ENCODE data around the gene FAM136A. TPM values are rescaled to one million over a fixed set of nuclear protein-coding genes. Genes with fewer than 3 reads are reported as not detected.

FAM136A gene
- 23.3 TPM for total RNA-seq
- long read RNA-seq, transcript FAM136A-201 (3 exons, 1,810 nt): major isoform, 74 of 76 reads
- long read RNA-seq, partial matches to known transcripts: 0 of 76 reads
- long read RNA-seq, other reads (novel, unspliced or antisense): 1 of 76 reads

DNA sequence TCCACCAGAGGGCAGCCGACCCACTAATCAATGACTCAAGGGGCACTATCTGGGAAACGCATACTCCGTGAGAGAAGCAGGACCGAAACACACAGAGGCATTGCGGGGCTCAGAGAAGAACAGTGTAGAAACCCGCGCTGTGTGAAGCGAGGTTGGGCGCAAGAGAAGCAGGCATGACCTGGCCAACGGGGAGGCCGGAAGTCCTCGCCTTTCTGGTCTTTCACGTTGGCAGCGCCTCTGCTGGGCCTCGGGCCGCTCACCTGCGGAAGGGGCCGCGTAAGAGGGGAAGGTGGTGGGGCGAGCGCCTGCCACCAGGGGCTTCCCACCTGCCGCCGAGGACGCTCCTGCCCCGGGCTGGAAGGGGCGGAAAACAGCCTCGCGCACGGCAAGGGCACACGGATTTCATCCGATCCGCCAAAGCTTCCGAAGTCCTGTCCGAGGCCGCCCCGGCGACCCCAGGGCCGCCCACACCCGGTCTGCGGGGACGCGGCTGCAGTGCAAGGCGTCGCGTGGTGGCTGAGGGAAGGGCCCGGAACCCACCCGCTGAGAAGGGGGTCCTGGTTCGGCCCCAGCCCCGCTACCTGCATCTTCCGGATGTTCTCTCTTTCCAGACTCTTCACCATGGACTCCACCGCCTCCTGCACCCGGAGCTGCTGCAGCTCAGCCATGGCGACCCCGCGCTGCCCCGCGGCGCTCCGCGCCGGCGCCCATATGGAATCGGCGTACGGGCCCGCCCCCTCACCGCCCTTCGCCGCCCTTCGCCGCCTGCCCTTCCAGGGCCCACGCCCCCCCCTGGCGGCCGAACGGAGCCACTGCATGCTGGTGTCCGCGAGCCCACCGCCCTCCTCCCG, at the start of gene FAM136A:
Gene FAM136A, minus strand, starts transcription at position 724 of the 851 bp plus-strand sequence. Its CDS starts 56 bp downstream, at position 668.
- DNase-seq (peak; percentile 93), ATAC-seq (ENCODE audit: poor library complexity) (peak; percentile 98)
- intact Hi-C loops (cut with DNase I): no loop called here

DNA sequence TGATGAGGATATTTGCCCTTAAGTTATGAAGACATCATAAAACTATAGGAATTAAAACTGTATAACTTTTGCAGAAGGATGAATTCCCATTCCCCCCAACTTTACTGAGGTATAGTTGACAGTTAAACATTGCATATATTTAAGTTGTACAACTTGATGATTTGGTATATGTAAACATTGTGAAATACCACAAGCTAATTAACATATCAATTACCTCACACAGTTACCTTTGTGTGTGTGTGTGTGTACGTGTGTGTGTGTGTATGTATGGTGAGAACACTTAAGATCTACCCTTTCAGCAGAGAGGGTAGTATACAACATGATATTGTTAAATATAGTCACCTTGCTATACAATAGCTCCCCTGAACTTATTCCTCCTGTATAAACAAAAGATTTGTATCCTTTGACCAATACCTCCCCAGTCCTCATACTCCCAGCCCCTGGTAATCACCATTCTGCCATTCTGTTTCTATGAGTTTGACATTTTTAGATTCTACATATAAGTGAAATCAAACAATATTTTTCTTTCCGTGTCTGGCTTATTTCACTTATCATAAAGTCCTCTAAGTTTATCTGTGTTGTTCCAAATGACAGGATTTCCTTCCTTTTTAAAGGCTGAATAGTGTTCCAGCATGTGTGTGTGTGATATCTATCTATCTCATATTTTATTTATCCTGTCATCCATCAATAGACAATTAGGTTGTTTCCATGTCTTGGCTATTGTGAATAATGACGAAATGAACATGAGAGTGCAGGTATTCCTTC, 48.2 kb upstream of the FAM136A start:
- ATAC-seq (ENCODE audit: poor library complexity): no peak
- no peak for DNase-seq
- intact Hi-C loops (cut with DNase I): loop anchor here (10.0 kb wide), 1 partner anchor 295 kb away; no protein-coding TSS in a partner anchor

DNA sequence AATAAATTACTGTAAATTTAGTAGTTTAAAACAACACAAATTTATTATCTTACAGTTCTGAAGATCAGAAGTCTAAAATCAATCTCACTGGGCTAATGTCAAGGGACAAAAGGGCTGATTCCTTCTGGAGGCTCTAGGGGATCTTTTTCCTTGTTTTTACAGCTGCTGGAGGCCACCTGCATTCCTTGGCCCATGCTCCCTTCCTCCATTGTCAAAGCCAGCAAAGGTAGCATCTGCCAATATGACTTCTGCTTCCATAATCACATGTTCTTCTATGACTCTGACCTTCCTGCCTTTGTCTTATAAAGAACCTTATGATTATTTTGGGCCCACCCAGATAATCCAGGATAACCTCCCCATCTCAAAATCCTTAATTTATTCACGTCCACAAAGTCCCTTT, 46.0 kb upstream of the FAM136A start:
- no peak for ATAC-seq (ENCODE audit: poor library complexity)
- no peak for DNase-seq
- intact Hi-C loops (cut with DNase I): loop anchor here (10.0 kb wide), 1 partner anchor 297 kb away; no protein-coding TSS in a partner anchor

DNA sequence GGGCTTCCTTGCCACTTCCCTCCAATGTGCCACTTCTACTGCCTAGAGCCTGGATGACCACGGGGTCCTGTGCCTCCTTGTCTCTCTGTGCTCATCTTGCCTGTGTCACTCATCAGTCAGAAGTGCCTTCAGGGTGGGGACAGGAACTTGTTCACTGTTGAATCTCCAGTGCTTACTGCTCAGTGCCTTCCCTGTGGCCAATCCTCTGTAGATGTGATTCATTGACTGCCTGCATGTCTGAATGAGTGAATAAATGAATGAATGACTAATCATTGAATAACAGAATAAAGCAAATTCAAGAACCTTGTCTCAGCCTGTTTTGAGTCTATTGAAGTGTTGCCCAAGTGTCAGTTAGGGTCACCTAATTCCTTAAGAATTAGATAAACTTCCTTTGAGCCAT, 42.3 kb upstream of the FAM136A start:
- intact Hi-C loops (cut with DNase I): loop anchor here (10.0 kb wide), 1 partner anchor 301 kb away; no protein-coding TSS in a partner anchor
- no peak for ATAC-seq (ENCODE audit: poor library complexity)

DNA sequence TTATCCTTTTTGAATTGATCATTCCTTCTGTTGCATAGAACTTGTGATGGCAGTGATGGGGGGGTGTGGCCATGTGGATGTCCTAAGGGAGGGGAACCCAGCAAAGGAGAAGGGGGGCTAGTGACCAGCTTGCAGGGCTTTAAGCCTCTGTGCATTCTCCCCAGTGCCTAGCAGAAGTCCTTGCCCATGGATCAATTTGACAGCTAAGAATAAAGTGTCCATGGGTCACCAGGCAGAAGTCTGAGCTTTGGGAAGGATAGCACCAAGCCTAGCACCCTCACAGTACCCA, 39.6 kb upstream of the FAM136A start:
- intact Hi-C loops (cut with DNase I): loop anchor here (2.0 to 10.0 kb wide), 2 partner anchors 275 to 303 kb away; no protein-coding TSS in a partner anchor
- ATAC-seq (ENCODE audit: poor library complexity) (no peak), DNase-seq (no peak)

More for the DNA sequence above, 42.3 kb upstream of the FAM136A start:
- no peak for DNase-seq

DNA sequence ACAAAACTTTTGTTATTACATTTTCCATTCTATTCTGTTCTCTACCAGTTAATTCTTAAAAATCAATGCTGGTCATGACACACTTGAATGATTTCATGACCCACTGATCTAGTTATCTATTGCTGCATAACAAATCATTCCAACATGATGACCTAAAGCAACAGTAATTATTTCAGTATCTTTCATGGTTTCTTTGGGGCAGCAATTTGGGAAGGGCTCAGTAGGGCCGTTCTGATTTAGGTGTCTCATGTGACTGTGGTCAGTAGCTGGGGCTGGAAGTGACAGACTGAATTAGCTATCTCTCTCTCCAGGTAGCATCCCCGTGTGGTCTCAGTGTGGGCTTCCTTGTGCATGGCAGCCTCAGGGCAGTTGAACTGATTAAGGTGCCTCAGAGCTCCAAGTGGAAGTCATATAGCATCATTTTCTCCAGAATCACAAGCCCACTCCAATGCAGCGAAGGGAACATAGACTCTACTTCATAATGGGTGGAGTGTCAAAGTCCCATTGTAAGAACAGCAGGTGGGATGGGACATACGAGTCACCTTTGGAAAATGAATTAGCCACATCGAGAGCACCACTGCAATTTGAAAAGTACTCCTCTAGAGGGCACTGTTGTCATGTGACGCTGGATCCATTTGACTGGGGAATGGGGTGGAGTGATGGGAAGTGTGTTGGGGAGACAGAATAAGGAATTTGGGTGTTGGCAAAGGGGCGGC, 39.1 kb upstream of the FAM136A start:
- no peak for DNase-seq
- ATAC-seq (ENCODE audit: poor library complexity): peak; percentile 60
- intact Hi-C loops (cut with DNase I): loop anchor here (2.0 to 10.0 kb wide), 2 partner anchors 276 to 304 kb away; no protein-coding TSS in a partner anchor

DNA sequence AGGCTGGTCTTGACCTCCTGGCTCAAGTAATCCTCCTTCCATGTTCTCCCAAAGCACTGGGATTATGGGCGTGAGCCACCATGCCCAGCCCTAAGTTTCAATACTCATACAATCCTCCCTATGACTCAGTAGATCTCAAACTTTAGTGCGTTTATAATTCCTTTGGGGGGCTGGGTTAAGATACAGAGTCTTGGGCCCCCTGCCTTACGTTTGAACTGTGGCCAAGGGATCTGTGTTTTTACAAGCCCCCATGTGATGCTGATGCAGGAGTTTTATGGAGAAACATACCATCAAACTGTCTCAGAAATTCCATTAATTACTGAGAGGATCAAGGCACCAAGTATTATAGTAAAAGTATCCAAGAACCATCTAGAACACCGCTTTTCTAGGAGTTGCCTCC, 38.2 kb upstream of the FAM136A start:
- no peak for DNase-seq
- ATAC-seq (ENCODE audit: poor library complexity): no peak
- intact Hi-C loops (cut with DNase I): loop anchor here (2.0 to 10.0 kb wide), 2 partner anchors 277 to 305 kb away; no protein-coding TSS in a partner anchor

DNA sequence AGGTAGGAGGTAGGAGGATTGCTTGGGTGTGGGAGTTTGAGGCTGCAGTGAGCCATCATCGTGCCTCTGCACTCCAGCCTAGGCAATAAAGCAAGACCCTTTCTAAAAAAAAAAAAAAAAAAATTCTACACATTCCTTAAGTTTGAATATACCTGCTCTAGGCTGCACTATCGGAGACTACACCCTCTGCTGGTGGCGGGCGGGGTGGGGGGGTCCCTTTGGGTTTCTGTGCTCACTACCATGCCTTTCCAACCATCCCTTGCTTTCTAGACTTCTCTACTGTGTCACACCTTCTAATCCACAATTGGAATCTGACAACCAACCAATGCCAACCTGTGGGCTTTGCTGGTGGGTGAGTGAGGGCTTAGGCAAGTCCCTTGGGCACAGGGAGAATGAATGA, 34.7 kb upstream of the FAM136A start:
- intact Hi-C loops (cut with DNase I): no loop called here
- DNase-seq (no peak), ATAC-seq (ENCODE audit: poor library complexity) (no peak)

DNA sequence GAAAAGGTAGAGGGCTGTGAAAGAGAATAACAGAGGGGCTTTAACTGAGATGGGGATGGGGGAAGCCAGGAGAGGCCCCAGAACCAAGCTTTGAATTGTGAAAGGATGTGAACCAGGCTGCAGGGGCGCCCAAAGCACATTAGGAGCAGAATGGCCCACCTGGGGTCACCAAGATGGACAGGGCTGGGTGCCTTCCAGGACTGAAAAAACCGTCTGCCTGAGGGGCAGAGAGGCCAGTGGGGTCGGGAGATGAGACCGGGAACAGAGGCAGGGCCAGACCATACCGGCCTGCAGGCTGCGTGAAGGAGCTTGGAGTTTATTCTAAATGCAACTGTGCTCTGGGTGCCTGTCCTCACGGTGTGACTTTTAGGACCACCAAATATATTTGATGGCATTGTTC, 29.1 kb upstream of the FAM136A start:
- DNase-seq (no peak), ATAC-seq (ENCODE audit: poor library complexity) (no peak)
- intact Hi-C loops (cut with DNase I): no loop called here

DNA sequence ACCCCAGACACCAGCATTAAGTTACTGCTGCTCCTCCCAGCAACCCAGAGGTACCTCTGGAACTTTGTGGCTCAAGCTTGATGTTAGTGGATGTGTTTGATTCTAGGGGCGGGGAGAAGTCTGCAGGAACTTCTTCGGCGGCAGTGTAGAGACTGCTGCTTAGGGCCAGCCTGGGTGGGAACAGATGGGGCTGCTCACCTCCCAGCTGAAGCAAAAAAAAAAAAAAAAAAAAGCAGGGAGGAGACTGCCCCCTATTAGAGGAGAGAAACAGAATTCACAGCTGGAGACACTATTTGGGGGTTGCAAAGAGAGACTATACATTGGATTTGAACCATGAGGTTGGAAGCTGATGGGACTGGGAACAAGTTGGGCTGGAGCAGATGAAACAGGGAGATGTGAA, 28.6 kb upstream of the FAM136A start:
- intact Hi-C loops (cut with DNase I): no loop called here
- DNase-seq (no peak), ATAC-seq (ENCODE audit: poor library complexity) (no peak)

DNA sequence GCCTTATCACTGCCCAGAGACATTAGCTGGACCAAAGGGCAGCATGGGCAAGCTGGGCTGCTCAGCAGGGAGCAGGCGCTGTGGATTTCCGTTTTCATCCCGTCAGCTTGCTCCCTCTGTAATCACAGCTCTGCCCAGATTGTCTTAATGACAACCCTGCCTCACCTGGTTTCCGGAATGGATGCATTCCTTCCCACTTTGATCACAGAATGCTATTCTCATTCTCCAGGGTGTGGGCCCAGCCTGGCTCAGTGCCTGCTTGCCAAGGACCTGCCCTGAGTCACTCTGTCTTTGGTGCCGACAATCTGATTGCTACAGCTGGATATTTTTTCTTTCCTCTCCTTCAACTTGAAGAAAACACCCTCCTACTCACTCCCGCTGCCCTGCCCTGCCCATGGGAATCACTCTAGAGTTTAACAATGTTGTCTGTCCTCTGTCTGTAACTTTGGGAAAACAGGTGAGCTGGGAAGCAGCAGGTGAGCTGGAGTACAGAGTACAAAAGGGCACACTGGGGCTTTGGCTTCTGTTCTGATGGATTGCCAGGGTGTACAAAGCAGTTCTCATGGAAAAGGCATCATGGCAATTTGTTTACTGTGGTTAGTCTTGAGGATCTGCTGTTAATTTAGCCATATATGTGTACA, 27.2 kb upstream of the FAM136A start:
- ATAC-seq (ENCODE audit: poor library complexity) (peak; percentile 22), DNase-seq (no peak)
- intact Hi-C loops (cut with DNase I): no loop called here

DNA sequence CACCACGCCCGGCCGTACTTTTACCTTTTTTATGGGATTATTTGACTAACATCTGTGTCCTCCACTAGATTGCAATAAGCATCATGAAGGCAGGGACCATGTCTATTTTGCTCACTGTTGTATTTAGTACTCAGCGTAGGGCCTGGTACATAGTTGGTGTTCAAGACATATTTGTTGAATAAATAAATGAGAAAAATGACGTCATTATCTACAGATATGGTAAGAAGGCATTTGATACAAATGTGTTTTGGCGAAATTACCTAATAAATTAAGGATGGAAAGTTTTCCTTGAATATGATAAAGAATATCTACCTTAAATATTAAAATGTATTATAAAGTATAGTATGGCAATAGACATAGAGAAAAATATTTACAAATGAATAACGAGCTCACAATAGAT, 24.0 kb upstream of the FAM136A start:
- intact Hi-C loops (cut with DNase I): no loop called here
- ATAC-seq (ENCODE audit: poor library complexity): no peak
- no peak for DNase-seq

DNA sequence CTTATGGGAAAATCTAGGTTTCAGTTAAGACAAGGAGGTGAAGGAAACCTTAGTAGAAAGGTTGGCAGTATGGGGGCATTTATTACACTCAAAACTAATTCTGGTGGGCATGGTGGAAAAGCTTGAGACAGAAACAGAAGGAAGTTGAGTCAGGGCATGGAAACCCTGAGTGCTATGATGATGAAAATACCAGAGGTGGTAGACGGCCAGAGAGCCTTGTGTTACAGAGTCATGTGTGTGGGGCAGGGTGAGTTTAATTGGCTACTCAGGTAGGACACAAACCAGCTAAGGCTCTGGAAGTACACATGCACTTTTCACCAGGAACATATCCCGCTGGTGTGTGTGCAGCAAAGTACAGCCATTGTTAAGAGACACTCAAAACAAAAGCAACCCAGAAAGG, 20.7 kb upstream of the FAM136A start:
- intact Hi-C loops (cut with DNase I): no loop called here
- DNase-seq (no peak), ATAC-seq (ENCODE audit: poor library complexity) (no peak)

DNA sequence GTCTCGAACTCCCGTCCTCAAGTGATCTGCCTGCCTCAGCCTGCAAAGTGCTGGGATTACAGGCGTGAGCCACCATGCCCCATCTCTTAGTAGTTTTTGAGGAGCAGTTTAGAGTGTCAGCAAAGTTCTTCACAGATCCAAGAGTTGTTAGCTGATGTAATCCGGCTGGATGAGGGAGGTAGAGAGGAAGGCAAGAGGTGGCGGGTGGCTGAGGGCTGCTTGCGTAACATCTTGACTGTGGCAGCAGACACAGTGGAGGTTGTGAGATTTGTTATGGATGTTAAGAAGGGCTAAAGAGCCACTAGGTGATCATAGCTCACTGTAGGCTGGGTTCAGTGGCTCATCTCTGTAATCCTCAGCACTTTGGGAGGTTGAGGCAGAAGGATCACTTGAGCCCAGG, 19.5 kb upstream of the FAM136A start:
- intact Hi-C loops (cut with DNase I): no loop called here
- no peak for DNase-seq
- ATAC-seq (ENCODE audit: poor library complexity): no peak

DNA sequence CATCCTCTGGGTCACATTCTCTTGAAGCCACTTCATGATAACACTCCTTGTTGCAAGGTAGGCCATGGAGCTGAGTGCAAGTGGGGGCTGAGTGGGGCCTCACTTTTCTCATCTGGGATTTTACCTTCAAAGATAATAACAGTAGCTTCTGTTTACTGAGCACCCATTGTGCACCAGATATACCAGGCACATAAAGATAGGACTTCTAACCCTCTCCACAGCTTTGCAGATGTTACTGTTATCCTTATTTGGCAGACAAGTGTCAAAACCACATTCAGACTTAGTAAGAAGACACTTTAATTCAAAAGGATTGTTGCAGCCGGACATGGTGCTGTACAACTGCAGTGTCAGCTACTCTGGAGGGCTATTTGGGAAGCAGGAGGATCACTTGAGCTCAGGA, 12.8 kb upstream of the FAM136A start:
- intact Hi-C loops (cut with DNase I): no loop called here
- DNase-seq: no peak
- ATAC-seq (ENCODE audit: poor library complexity): no peak

DNA sequence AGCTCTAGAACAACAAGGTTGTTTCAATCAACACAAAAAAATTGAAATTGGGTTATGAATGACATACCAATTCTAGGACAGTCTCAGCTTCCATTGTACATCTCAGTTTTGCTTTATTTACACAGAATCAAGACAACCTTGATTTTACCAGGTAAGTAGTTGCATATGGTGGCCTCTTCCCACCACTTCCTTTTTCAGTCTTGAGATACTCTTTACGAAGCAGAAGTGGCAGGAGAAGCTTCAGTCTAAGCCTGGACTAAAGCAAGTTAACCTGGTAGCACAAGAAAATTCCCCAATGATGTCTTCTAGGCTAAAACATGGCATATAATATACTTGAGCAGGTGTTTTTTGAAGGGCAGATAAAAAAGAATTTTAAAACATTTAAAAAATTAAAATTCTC, 10.7 kb upstream of the FAM136A start:
- DNase-seq (no peak), ATAC-seq (ENCODE audit: poor library complexity) (no peak)
- intact Hi-C loops (cut with DNase I): no loop called here

DNA sequence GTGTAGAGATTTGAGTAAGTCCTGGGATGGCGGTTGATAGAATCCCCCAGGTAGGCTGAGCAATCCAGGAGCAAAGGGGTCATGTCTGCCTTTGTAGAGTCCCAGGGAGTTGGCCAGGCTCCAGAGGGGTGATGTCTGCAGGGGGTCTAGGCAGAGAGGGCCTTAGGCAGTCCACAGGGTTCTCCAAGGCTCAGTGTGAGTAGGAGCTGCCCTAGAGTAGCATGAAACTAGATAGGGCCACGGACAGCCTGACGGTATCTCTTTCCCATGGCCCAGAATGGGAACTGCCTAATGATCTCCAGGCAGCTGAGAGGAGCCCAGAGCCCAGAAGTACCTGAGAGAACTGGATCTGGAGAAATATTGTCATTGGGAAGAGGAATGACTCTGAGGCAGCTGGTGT, 9.0 kb upstream of the FAM136A start:
- ATAC-seq (ENCODE audit: poor library complexity): no peak
- DNase-seq: no peak
- intact Hi-C loops (cut with DNase I): no loop called here

DNA sequence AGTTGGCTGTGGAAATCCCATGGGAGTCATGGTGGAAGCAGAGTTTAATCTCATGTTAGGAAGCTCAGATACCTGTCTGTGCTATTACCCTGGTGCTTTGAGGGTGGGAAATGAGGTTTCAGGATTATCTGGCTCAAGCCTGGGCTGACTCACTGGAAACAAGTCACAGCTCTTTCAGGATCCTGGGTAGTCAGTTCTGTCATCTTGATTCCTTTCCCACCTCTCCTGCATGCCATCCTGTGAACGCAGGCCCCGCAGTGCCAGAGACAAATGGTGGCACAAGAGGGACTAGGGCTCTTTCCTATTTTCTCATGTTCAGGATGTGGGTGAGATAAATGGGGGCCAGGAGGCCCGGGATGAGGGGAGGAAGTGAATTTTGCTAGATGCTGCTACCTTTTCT, 3.7 kb upstream of the FAM136A start:
- intact Hi-C loops (cut with DNase I): no loop called here
- ATAC-seq (ENCODE audit: poor library complexity) (no peak), DNase-seq (no peak)

DNA sequence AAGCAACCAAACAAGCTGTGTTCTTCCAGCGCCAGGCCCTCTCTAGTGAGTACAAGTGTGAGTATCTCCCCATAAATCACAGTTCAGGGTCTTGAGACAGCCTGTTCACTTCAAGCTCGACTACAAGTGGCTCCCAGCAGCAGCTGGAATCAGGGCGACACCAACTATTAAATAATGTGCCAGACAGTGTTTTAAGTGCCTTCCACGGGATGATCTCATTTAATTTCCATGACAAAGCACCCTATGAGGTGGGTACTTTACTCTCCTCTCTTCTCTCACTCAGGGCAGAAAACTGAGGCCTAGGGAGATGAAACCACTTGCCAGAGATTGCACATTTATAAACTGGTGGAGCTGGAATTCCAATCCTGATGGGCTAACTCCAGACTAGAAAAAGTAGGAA, 2.6 kb upstream of the FAM136A start:
- ATAC-seq (ENCODE audit: poor library complexity) (no peak), DNase-seq (no peak)
- intact Hi-C loops (cut with DNase I): no loop called here

Measured in Right ventricle myocardium superior (tissue), 1 donor.